IMR-90 (cell line): ENCODE results near the gene NOL4L. TPM values are rescaled to one million over a fixed set of nuclear protein-coding genes. Genes with fewer than 3 reads are reported as not detected.

ENCODE experiments used
- ATAC-seq: fragments of 200-7000 bp; cut with Tn5 transposase; 2 replicates; pipeline ENCODE4 v1.9.1; 2020; ENCODE audit warnings: low read depth, mild to moderate bottlenecking, moderate library complexity
- BruUV-seq: library from RNA; stranded (reverse); fragments of 400-500 nt; replicated peaks from 2 replicates; lab custom pipeline; 2021; lab: Mats Ljungman, UMichigan
- CTCF ChIA-PET: fragments of 300-600 bp; formaldehyde crosslinking; extraction: SDS; loops from one replicate; lab custom pipeline; 2021; ENCODE audit warnings: antibody characterized with exemption; lab: Yijun Ruan, JAX
- POLR2A ChIA-PET: fragments of 300-600 bp; sonication (Branson Sonifier 250); formaldehyde crosslinking; loops from one replicate; lab custom pipeline; 2022; ENCODE audit warnings: antibody characterized with exemption; ENCODE audit not compliant: unreplicated experiment; lab: Charles Lee
- DNase-seq: peaks from one replicate; pipeline ENCODE4 v3.0.0; 2013
- H2AFZ ChIP-seq: replicated peaks from 2 replicates; pipeline ENCODE3; 2013; ENCODE audit warnings: low read length, mild to moderate bottlenecking; ENCODE audit not compliant: poor library complexity
- H2AK5ac ChIP-seq: 2 replicates; pipeline ENCODE4 v1.6.1; 2013; ENCODE audit warnings: low read depth, low read length, inconsistent platforms
- H2AK9ac ChIP-seq: replicated peaks from 2 replicates; pipeline ENCODE3; 2013; ENCODE audit warnings: mild to moderate bottlenecking, low read depth, low read length, moderate library complexity; ENCODE audit not compliant: poor library complexity
- H2BK120ac ChIP-seq: 2 replicates; pipeline ENCODE4 v1.6.1; 2013; ENCODE audit warnings: low read depth, low read length, inconsistent platforms
- H2BK15ac ChIP-seq: 3 replicates; pipeline ENCODE4 v1.6.1; 2013; ENCODE audit warnings: low read depth, low read length, inconsistent platforms
- H2BK20ac ChIP-seq: 2 replicates; pipeline ENCODE4 v1.6.1; 2013; ENCODE audit warnings: low read depth, mild to moderate bottlenecking, inconsistent platforms, low read length, moderate library complexity
- H2BK5ac ChIP-seq: 2 replicates; pipeline ENCODE4 v1.6.1; 2013; ENCODE audit warnings: mild to moderate bottlenecking, low read depth, low read length, inconsistent platforms; ENCODE audit not compliant: poor library complexity, severe bottlenecking
- H3K14ac ChIP-seq: replicated peaks from 2 replicates; pipeline ENCODE4 v1.6.1; 2013; ENCODE audit warnings: low read depth, low read length, inconsistent platforms
- H3K18ac ChIP-seq: 2 replicates; pipeline ENCODE4 v1.6.1; 2013; ENCODE audit warnings: low read depth, low read length, control low read depth
- H3K23ac ChIP-seq: 2 replicates; pipeline ENCODE4 v1.6.1; 2013; ENCODE audit warnings: low read depth, low read length, inconsistent platforms
- H3K27ac ChIP-seq: 2 replicates; pipeline ENCODE4 v1.5.1; 2013; ENCODE audit warnings: mild to moderate bottlenecking, control low read depth, low read length; ENCODE audit not compliant: insufficient read depth
- H3K27me3 ChIP-seq: 2 replicates; pipeline ENCODE4 v1.6.1; 2013; ENCODE audit warnings: low read length; ENCODE audit not compliant: control insufficient read depth, insufficient read depth
- H3K36me3 ChIP-seq: 2 replicates; pipeline ENCODE4 v1.6.1; 2013; ENCODE audit warnings: low read length, mixed read lengths; ENCODE audit not compliant: control insufficient read depth, insufficient read depth
- H3K4ac ChIP-seq: 2 replicates; pipeline ENCODE4 v1.6.1; 2013; ENCODE audit warnings: low read depth, low read length, inconsistent platforms
- H3K4me1 ChIP-seq: 2 replicates; pipeline ENCODE4 v1.6.1; 2013; ENCODE audit warnings: low read length, mixed read lengths; ENCODE audit not compliant: control insufficient read depth, insufficient read depth
- H3K4me2 ChIP-seq: 2 replicates; pipeline ENCODE4 v1.6.1; 2013; ENCODE audit warnings: low read depth, mild to moderate bottlenecking, control low read depth, low read length, moderate library complexity
- H3K4me3 ChIP-seq: 2 replicates; pipeline ENCODE4 v1.5.1; 2013; ENCODE audit warnings: low read depth, mild to moderate bottlenecking, control low read depth, low read length, moderate library complexity; ENCODE audit not compliant: insufficient read depth
- H3K56ac ChIP-seq: 2 replicates; pipeline ENCODE4 v1.6.1; 2013; ENCODE audit warnings: low read length, inconsistent platforms; ENCODE audit not compliant: insufficient read depth; ENCODE audit errors: extremely low read depth
- H3K79me1 ChIP-seq, 2 experiments: 2 replicates each; pipeline ENCODE4 v1.6.1; 2013; ENCODE audit warnings: low read length in 2 of 2, inconsistent platforms in 1 of 2, low read depth in 1 of 2
- H3K9ac ChIP-seq: 2 replicates; pipeline ENCODE4 v1.6.1; 2013; ENCODE audit warnings: low read depth, low read length, control low read depth
- H3K9me1 ChIP-seq: 2 replicates; pipeline ENCODE4 v1.6.1; 2013; ENCODE audit warnings: low read length, inconsistent platforms; ENCODE audit not compliant: insufficient read depth
- H3K9me3 ChIP-seq: 2 replicates; pipeline ENCODE4 v1.6.1; 2013; ENCODE audit warnings: low read length; ENCODE audit not compliant: control insufficient read depth, insufficient read depth
- H4K20me1 ChIP-seq: 2 replicates; pipeline ENCODE4 v1.6.1; 2013; ENCODE audit warnings: low read length, inconsistent platforms; ENCODE audit not compliant: insufficient read depth
- H4K5ac ChIP-seq: 2 replicates; pipeline ENCODE4 v1.6.1; 2013; ENCODE audit warnings: mild to moderate bottlenecking, low read depth, low read length, control low read depth
- H4K8ac ChIP-seq, 2 experiments: 2 replicates each; pipeline ENCODE4 v1.6.1; 2013; ENCODE audit warnings: low read depth in 2 of 2, low read length in 2 of 2, control low read depth in 1 of 2, inconsistent platforms in 1 of 2
- H4K91ac ChIP-seq: 2 replicates; pipeline ENCODE4 v1.6.1; 2013; ENCODE audit warnings: low read depth, low read length, inconsistent platforms; ENCODE audit not compliant: insufficient read depth
- BHLHE40 ChIP-seq: fragments of 150-350 bp; IDR thresholded peaks from 2 replicates; pipeline ENCODE4 v1.6.1; 2016; ENCODE audit warnings: mild to moderate bottlenecking, low read depth, low read length
- CEBPB ChIP-seq: IDR thresholded peaks from 2 replicates; pipeline ENCODE4 v1.6.1; 2012; ENCODE audit warnings: low read depth, low read length, improper control_type of control experiment
- CHD1 ChIP-seq: IDR thresholded peaks from 2 replicates; pipeline ENCODE4 v1.6.1; 2012; ENCODE audit warnings: low read depth, low read length, improper control_type of control experiment
- FOS ChIP-seq: fragments of 150-350 bp; IDR thresholded peaks from 2 replicates; pipeline ENCODE4 v1.6.1; 2016; ENCODE audit warnings: low read depth, low read length
- MAFK ChIP-seq: IDR thresholded peaks from 2 replicates; pipeline ENCODE4 v1.6.1; 2012; ENCODE audit warnings: low read depth, low read length, improper control_type of control experiment
- MAZ ChIP-seq: IDR thresholded peaks from 2 replicates; pipeline ENCODE4 v1.6.1; 2012; ENCODE audit warnings: low read depth, mild to moderate bottlenecking, low read length, improper control_type of control experiment, moderate library complexity, borderline replicate concordance
- MXI1 ChIP-seq: IDR thresholded peaks from 2 replicates; pipeline ENCODE4 v1.6.1; 2012; ENCODE audit warnings: low read depth, mild to moderate bottlenecking, low read length, moderate library complexity, borderline replicate concordance
- NFE2L2 ChIP-seq: fragments of 150-350 bp; IDR thresholded peaks from 2 replicates; pipeline ENCODE4 v1.6.1; 2016; ENCODE audit warnings: low read depth, mild to moderate bottlenecking, low read length
- POLR2A ChIP-seq: IDR thresholded peaks from 2 replicates; pipeline ENCODE4 v1.6.1; 2012; ENCODE audit warnings: mild to moderate bottlenecking, low read depth, low read length
- RAD21 ChIP-seq: IDR thresholded peaks from 2 replicates; pipeline ENCODE4 v1.6.1; 2012; ENCODE audit warnings: low read length, improper control_type of control experiment
- RCOR1 ChIP-seq: IDR thresholded peaks from 2 replicates; pipeline ENCODE4 v1.6.1; 2012; ENCODE audit warnings: mild to moderate bottlenecking, low read length, improper control_type of control experiment; ENCODE audit not compliant: insufficient replicate concordance
- RFX5 ChIP-seq: IDR thresholded peaks from 2 replicates; pipeline ENCODE4 v1.8.0; 2012; ENCODE audit warnings: low read depth, mild to moderate bottlenecking, low read length, moderate library complexity
- SMC3 ChIP-seq: fragments of 150-350 bp; IDR thresholded peaks from 2 replicates; pipeline ENCODE4 v1.6.1; 2016; ENCODE audit warnings: low read depth, mild to moderate bottlenecking, antibody characterized with exemption, low read length, moderate library complexity
- WGBS, 2 experiments: methylation state at CpG; one replicate each; pipeline versions ENCODE4 v1.1.5 to v1.1.7; 2013; ENCODE audit warnings: missing lambda C conversion rate in 2 of 2; ENCODE audit not compliant: insufficient read length in 1 of 2; ENCODE audit errors: extremely low coverage in 2 of 2; 5-methylcytosine and 5-hydroxymethylcytosine counted together
- dilution Hi-C: fragments of 300-500 bp; cut with HindIII; formaldehyde crosslinking; loops from one replicate; pipeline ENCODE4 v1.14.3; 2018; ENCODE audit warnings: low sequenced_read_pairs; ENCODE audit not compliant: unreplicated experiment
- in situ Hi-C: fragments of 300-500 bp; cut with MboI; formaldehyde crosslinking; loops from 3 replicates; pipeline ENCODE4 v1.14.3; 2019; ENCODE audit warnings: low sequenced_read_pairs, inconsistent platforms, mixed read lengths
- intact Hi-C: fragments of 100-400 bp; cut with micrococcal nuclease; formaldehyde crosslinking; loops from 2 replicates; pipeline ENCODE4 v1.10.0; 2022
- polyA plus RNA-seq, 3 experiments: library from polyadenylated mRNA; depleted of rRNA; stranded (reverse); fragments of >200 nt; gene quantifications; 2 replicates each; pipeline ENCODE4 v1.2.3, GENCODE V29; 2012; ENCODE audit warnings: low replicate concordance in 1 of 3
- total RNA-seq: library from RNA; depleted of rRNA; stranded (reverse); fragments of >200 nt; gene quantifications from 2 replicates; pipeline ENCODE4 v1.2.3, GENCODE V29; 2012
- TF ChIP-seq, protein P1 (sequence below): fragments of 150-350 bp; IDR thresholded peaks from 2 replicates; pipeline ENCODE4 v1.6.1; 2017; ENCODE audit warnings: mild to moderate bottlenecking, antibody characterized with exemption, low read length, low read depth
- TF ChIP-seq, protein P2 (sequence below): conservative IDR thresholded peaks from 2 replicates; pipeline ENCODE4 v1.5.1; 2012; ENCODE audit warnings: mild to moderate bottlenecking, low read depth, low read length, improper control_type of control experiment
- TF ChIP-seq, protein P3 (sequence below): fragments of 150-350 bp; IDR thresholded peaks from 2 replicates; pipeline ENCODE4 v1.6.1; 2016; ENCODE audit warnings: low read depth, mild to moderate bottlenecking, low read length, moderate library complexity, borderline replicate concordance

Gene NOL4L
- total and polyA plus RNA-seq, 2 of the 4 experiments (the other 2 are of a cell fraction) = 4.7 to 13.3 TPM

DNA sequence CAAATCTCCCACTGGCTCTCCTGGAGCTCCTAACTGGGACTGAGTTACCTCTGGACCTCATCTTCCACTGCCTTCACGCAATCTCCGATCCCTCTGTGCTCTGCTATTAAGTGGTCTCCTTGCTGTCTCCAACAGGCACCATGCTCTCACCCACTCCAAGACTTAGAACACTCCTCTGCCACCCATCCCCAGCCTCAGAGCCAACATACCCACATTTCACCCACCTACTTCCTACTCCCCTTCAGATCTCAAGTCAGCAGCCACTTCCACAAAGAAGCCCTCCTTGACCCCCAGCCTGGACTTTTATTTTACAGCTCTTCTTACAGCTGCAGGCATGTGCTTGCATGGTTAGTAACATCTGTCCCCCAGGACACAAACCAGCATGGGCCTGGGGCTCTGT, 29.6 kb upstream of the NOL4L start:
- dilution Hi-C loops = no loop called here
- no peak overlapping the region for H4K8ac ChIP-seq
- H3K9ac ChIP-seq = no peak overlapping the region
- H3K56ac ChIP-seq = no peak overlapping the region
- H2BK20ac ChIP-seq = no peak overlapping the region
- no peak overlapping the region for H3K14ac ChIP-seq
- no peak overlapping the region for H3K27ac ChIP-seq
- ChIA-PET POLR2A (no interaction called here), CTCF (no interaction called here)
- ATAC-seq (no peak), DNase-seq (no peak)
- peaks cover 59% of the 10 kb centered on the region for H3K27me3 ChIP-seq
- H3K4me1 ChIP-seq = no peaks in the 10 kb centered on the region
- no peak overlapping the region for H3K18ac ChIP-seq
- BruUV-seq = no TSS peak
- H3K79me1 ChIP-seq = no peaks in the 10 kb centered on the region
- H3K4me2 ChIP-seq = no peak overlapping the region
- H2AK9ac ChIP-seq = no peak overlapping the region
- intact Hi-C loops = no loop called here
- no peaks in the 10 kb centered on the region for H4K20me1 ChIP-seq
- H2AFZ ChIP-seq = no peak overlapping the region
- no peak overlapping the region for H3K4me3 ChIP-seq
- in situ Hi-C loops = no loop called here
- H2AK5ac ChIP-seq = no peak overlapping the region
- H3K4ac ChIP-seq = no peak overlapping the region
- no peaks in the 10 kb centered on the region for H3K36me3 ChIP-seq
- no peak overlapping the region for H2BK120ac ChIP-seq
- 94% methylated on average over 2 of the region's 2 CpGs; no CpG with 5 or more reads in 1 of the 2 experiments for WGBS, 2 experiments
- H4K5ac ChIP-seq = no peak overlapping the region
- no peak overlapping the region for H2BK5ac ChIP-seq
- H3K9me1 ChIP-seq = no peaks in the 10 kb centered on the region
- no peaks in the 10 kb centered on the region for H3K9me3 ChIP-seq
- no peak overlapping the region for H2BK15ac ChIP-seq
- TF ChIP-seq RAD21 = no peak
- no peak for TF ChIP-seq RCOR1
- TF ChIP-seq, protein P1, sequence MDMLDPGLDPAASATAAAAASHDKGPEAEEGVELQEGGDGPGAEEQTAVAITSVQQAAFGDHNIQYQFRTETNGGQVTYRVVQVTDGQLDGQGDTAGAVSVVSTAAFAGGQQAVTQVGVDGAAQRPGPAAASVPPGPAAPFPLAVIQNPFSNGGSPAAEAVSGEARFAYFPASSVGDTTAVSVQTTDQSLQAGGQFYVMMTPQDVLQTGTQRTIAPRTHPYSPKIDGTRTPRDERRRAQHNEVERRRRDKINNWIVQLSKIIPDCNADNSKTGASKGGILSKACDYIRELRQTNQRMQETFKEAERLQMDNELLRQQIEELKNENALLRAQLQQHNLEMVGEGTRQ = no peak
- no peak for TF ChIP-seq FOS
- TF ChIP-seq MAZ = no peak
- TF ChIP-seq BHLHE40 = no peak
- no peak for TF ChIP-seq RFX5
- TF ChIP-seq CHD1 = no peak
- TF ChIP-seq, protein P2, sequence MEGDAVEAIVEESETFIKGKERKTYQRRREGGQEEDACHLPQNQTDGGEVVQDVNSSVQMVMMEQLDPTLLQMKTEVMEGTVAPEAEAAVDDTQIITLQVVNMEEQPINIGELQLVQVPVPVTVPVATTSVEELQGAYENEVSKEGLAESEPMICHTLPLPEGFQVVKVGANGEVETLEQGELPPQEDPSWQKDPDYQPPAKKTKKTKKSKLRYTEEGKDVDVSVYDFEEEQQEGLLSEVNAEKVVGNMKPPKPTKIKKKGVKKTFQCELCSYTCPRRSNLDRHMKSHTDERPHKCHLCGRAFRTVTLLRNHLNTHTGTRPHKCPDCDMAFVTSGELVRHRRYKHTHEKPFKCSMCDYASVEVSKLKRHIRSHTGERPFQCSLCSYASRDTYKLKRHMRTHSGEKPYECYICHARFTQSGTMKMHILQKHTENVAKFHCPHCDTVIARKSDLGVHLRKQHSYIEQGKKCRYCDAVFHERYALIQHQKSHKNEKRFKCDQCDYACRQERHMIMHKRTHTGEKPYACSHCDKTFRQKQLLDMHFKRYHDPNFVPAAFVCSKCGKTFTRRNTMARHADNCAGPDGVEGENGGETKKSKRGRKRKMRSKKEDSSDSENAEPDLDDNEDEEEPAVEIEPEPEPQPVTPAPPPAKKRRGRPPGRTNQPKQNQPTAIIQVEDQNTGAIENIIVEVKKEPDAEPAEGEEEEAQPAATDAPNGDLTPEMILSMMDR = no peak
- no peak for TF ChIP-seq CEBPB
- TF ChIP-seq MXI1 = no peak
- TF ChIP-seq MAFK = no peak
- no peak for TF ChIP-seq POLR2A
- TF ChIP-seq, protein P3, sequence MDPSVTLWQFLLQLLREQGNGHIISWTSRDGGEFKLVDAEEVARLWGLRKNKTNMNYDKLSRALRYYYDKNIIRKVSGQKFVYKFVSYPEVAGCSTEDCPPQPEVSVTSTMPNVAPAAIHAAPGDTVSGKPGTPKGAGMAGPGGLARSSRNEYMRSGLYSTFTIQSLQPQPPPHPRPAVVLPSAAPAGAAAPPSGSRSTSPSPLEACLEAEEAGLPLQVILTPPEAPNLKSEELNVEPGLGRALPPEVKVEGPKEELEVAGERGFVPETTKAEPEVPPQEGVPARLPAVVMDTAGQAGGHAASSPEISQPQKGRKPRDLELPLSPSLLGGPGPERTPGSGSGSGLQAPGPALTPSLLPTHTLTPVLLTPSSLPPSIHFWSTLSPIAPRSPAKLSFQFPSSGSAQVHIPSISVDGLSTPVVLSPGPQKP = no peak
- TF ChIP-seq NFE2L2 = no peak
- TF ChIP-seq SMC3 = no peak
- no peak overlapping the region for H3K23ac ChIP-seq
- no peak overlapping the region for H4K91ac ChIP-seq
